HG03097 (cell line): Measurements from ENCODE around the gene CAPN9.
"Not testable (repeated sequence)": the region's sequence is repeated elsewhere in the genome, so short reads cannot be mapped to it uniquely, and the experiment has no call there.

Source experiments
- ATAC-seq: cut with Tn5 transposase; IDR thresholded peaks from one replicate; pipeline ENCODE4 v1.9.1; 2021; ENCODE audit not compliant: unreplicated experiment, low FRiP score

Gene CAPN9

GRCh38 chr1:230747127-230747730, at the start of gene CAPN9:
Gene CAPN9, plus strand, starts transcription at chr1:230747388. Its CDS starts 109 bp downstream, at chr1:230747497.
- no peak for ATAC-seq

- no peak for ATAC-seq
Observed at GRCh38 chr1:230698130-230698529, 49.1 kb upstream of the CAPN9 start.

GRCh38 chr1:230698964-230699363, 48.2 kb upstream of the CAPN9 start:
- ATAC-seq, result not testable (repeated sequence)

- ATAC-seq, result no peak
Observed at GRCh38 chr1:230699716-230700115, 47.5 kb upstream of the CAPN9 start.

- ATAC-seq, result no peak
Observed at GRCh38 chr1:230700132-230700531, 47.1 kb upstream of the CAPN9 start.

- no peak for ATAC-seq
Observed at GRCh38 chr1:230701434-230701833, 45.8 kb upstream of the CAPN9 start.

GRCh38 chr1:230701895-230702768, 45.1 kb upstream of the CAPN9 start:
- ATAC-seq, result no peak

- no peak for ATAC-seq
Observed at GRCh38 chr1:230702934-230703678, 44.1 kb upstream of the CAPN9 start.

GRCh38 chr1:230703679-230704385, 43.4 kb upstream of the CAPN9 start:
- no peak for ATAC-seq

- no peak for ATAC-seq
Observed at GRCh38 chr1:230704830-230705229, 42.4 kb upstream of the CAPN9 start.

GRCh38 chr1:230705289-230706019, 41.7 kb upstream of the CAPN9 start:
- ATAC-seq, result no peak

GRCh38 chr1:230706020-230706699, 41.0 kb upstream of the CAPN9 start:
- no peak for ATAC-seq

- ATAC-seq, result no peak
Observed at GRCh38 chr1:230706887-230707731, 40.1 kb upstream of the CAPN9 start.

GRCh38 chr1:230707732-230708630, 39.2 kb upstream of the CAPN9 start:
- no peak for ATAC-seq

- ATAC-seq, result no peak
Observed at GRCh38 chr1:230708631-230709580, 38.3 kb upstream of the CAPN9 start.
